Fibroblast of lung (primary cell): Measurements from ENCODE around the gene SPATS2L.

ENCODE experiments used
- CTCF ChIP-seq, 2 donors: IDR thresholded peaks in 1 of 2; conservative IDR thresholded peaks in 1 of 2; 1 replicate in 1 of 2; 2 replicates in 1 of 2; pipeline ENCODE4 v1.5.1; 2011 to 2012; ENCODE audit warnings: low read length in 2 of 2, control low read depth in 1 of 2, inconsistent platforms in 1 of 2, low read depth in 1 of 2, mild to moderate bottlenecking in 1 of 2
- EZH2 ChIP-seq: IDR thresholded peaks from 2 replicates; pipeline ENCODE4 v1.5.1; 2012; ENCODE audit warnings: low read length, control low read depth, mild to moderate bottlenecking; ENCODE audit errors: missing control alignments

GRCh38 chr2:200515155-200515554 lies 208.7 kb downstream of the SPATS2L start:
- TF ChIP-seq EZH2 = no peak
- TF ChIP-seq CTCF (conservative IDR thresholded peaks at IDR 0.05 in 1 of 2, IDR thresholded peaks at IDR 0.05 in 1 of 2; ENCODE audit: low read depth in 1 of 2, low read length in 2 of 2) = no peak
